ENCODE data around the gene LCN12. TPM values are rescaled to one million over a fixed set of nuclear protein-coding genes. Genes with fewer than 3 reads are reported as not detected.

LCN12 gene, protein sequence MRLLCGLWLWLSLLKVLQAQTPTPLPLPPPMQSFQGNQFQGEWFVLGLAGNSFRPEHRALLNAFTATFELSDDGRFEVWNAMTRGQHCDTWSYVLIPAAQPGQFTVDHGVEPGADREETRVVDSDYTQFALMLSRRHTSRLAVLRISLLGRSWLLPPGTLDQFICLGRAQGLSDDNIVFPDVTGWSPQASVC
- 1 to 10 TPM in 1 of 2 donors, under 1 TPM in 1; 0.71 to 1.6 TPM for total RNA-seq
- polyA plus RNA-seq = 1 to 10 TPM in 1 of 2 donors, not detected in 1; 3.3 TPM
- long read RNA-seq, donor 1 = 0 reads
- long read RNA-seq, donor 2 = 0 reads

DNA sequence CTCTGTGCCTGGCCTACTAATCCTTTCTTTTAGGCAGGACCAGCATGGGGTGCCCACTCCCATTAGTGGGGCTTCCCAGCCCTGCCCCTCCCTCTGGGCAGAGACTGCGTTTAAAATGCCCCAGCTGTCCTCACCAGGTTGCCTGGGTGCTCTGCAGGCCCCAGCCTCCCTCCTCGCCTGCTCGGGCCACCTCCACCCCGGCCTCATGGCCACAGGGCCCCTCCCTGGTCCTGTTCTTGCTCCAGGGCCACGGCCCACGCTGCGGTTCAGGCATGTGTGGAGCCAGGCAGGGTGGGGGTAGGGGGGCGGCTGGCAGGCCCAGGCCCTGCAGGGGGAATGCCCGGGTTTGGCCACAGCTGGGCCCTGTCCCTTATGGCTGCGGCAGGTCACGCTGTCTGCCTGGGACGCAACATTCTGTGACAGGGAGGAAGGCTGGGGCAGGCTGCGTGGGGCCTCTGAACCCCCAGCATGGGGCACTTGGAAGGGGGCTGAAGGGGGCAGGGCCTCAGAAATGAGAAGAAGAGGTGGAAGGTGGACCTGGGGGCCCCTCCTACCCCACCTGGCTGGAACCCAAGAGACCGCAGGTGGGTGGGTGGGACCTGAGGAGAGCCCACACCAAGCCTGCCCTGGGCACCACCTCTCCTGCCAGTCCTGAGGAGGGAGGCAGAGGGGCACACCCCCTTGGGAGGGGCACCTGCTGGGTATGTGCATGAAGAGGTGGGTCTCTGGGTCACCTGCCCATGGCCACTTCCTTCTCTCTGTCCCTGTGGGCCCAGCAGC lies at the start of gene LCN12:
LCN12 (plus strand) TSS at position 733 of the 780 bp plus-strand sequence. CDS start 55 bp downstream, outside the sequence.
- H3K9me3 ChIP-seq (ENCODE audit: control insufficient read depth, low read length) = no peaks in the 10 kb centered on the region
- 91% methylated on average over 14 of the region's 14 CpGs for WGBS, 2 donors
- DNase-seq = no peak
- no peaks in the 10 kb centered on the region for H3K27me3 ChIP-seq (ENCODE audit: control insufficient read depth in 1 of 2, insufficient read depth in 2 of 2, low read length in 1 of 2)
- H3K36me3 ChIP-seq (ENCODE audit: control insufficient read depth in 1 of 2, insufficient read depth in 2 of 2, low read length in 1 of 2) = no peaks in the 10 kb centered on the region
- H3K4me3 ChIP-seq (ENCODE audit: low read length in 2 of 2) = no peak within 1 kb of the TSS
- no peak within 1 kb of the TSS for H3K27ac ChIP-seq (ENCODE audit: low read depth in 1 of 2, low read length in 2 of 2)
- intact Hi-C loops (cut with DNase I) = loop anchor here in 1 of 2 donors (5.0 kb wide), 1 partner anchor 81 kb away; the partner anchor contains the start of gene FUT7
- no peaks in the 10 kb centered on the region for H3K4me1 ChIP-seq (ENCODE audit: control insufficient read depth in 1 of 2, insufficient read depth in 2 of 2, low read length in 2 of 2)
- ATAC-seq (ENCODE audit: low FRiP score) = no peak

DNA sequence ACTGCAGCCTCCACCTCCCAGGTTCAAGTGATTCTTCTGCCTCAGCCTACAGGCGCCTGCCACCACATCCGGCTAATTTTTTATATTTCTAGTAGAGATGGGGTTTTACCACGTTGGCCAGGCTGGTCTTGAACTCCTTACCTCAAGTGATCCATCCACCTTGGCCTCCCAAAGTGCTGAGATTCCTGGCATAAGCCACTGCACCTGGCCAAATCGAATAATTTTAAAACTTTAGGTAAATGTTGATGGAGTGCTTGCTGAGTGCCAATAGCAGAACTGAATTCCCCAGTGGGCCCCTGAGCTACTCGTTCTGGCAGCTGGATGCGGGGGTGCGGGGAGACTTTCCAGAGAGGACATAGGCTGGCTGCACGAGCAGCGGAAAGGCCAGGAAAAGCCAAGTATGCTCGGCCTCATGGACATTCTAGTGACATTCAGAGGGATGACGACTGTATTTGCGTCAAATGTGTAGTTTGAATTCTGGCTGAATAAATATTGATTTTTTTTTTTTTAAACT lies 49.0 kb upstream of the LCN12 start:
- Histone ChIP-seq H3K36me3 (ENCODE audit: control insufficient read depth in 1 of 2, insufficient read depth in 2 of 2, low read length in 1 of 2) (peaks cover 0 to 2% of the 10 kb centered on the region in 2 donors), H3K4me1 (ENCODE audit: control insufficient read depth in 1 of 2, insufficient read depth in 2 of 2, low read length in 2 of 2) (no peaks in the 10 kb centered on the region), H3K4me3 (ENCODE audit: low read length in 2 of 2) (no peak overlapping the region), H3K27ac (ENCODE audit: low read depth in 1 of 2, low read length in 2 of 2) (no peak overlapping the region), H3K9me3 (ENCODE audit: control insufficient read depth, low read length) (no peaks in the 10 kb centered on the region), H3K27me3 (ENCODE audit: control insufficient read depth in 1 of 2, insufficient read depth in 2 of 2, low read length in 1 of 2) (no peaks in the 10 kb centered on the region)
- ATAC-seq (ENCODE audit: low FRiP score) (peak; percentile 58), DNase-seq (peak in 1 of 2 donors; percentile 72)
- 21 to 42% methylated on average over 12 of the region's 12 CpGs for WGBS, 2 donors
- intact Hi-C loops (cut with DNase I) = no loop called here

DNA sequence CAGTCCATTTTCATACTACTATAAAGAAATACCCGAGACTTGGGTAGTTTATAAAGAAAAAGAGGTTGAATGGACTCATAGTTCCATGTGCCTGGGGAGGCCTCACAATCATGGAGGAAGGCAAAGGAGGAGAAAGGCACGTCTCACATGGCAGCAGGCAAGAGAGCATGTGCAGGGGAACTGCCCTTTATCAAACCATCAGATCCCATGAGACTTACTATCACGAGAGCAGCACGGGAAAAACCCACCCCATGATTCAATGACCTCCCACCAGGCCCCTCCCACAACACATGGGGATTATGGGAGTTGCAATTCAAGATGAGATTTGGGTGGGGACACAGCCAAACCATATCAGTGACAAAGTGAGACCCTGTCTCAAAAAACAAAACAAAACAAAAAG lies 45.8 kb upstream of the LCN12 start:
- no peak for DNase-seq
- 43 to 56% methylated on average over 4 of the region's 4 CpGs for WGBS, 2 donors
- intact Hi-C loops (cut with DNase I) = no loop called here
- Histone ChIP-seq H3K36me3 (ENCODE audit: control insufficient read depth in 1 of 2, insufficient read depth in 2 of 2, low read length in 1 of 2) (no peaks in the 10 kb centered on the region), H3K4me1 (ENCODE audit: control insufficient read depth in 1 of 2, insufficient read depth in 2 of 2, low read length in 2 of 2) (no peaks in the 10 kb centered on the region), H3K9me3 (ENCODE audit: control insufficient read depth, low read length) (no peaks in the 10 kb centered on the region), H3K27ac (ENCODE audit: low read depth in 1 of 2, low read length in 2 of 2) (no peak overlapping the region), H3K4me3 (ENCODE audit: low read length in 2 of 2) (no peak overlapping the region), H3K27me3 (ENCODE audit: control insufficient read depth in 1 of 2, insufficient read depth in 2 of 2, low read length in 1 of 2) (no peaks in the 10 kb centered on the region)
- no peak for ATAC-seq (ENCODE audit: low FRiP score)

DNA sequence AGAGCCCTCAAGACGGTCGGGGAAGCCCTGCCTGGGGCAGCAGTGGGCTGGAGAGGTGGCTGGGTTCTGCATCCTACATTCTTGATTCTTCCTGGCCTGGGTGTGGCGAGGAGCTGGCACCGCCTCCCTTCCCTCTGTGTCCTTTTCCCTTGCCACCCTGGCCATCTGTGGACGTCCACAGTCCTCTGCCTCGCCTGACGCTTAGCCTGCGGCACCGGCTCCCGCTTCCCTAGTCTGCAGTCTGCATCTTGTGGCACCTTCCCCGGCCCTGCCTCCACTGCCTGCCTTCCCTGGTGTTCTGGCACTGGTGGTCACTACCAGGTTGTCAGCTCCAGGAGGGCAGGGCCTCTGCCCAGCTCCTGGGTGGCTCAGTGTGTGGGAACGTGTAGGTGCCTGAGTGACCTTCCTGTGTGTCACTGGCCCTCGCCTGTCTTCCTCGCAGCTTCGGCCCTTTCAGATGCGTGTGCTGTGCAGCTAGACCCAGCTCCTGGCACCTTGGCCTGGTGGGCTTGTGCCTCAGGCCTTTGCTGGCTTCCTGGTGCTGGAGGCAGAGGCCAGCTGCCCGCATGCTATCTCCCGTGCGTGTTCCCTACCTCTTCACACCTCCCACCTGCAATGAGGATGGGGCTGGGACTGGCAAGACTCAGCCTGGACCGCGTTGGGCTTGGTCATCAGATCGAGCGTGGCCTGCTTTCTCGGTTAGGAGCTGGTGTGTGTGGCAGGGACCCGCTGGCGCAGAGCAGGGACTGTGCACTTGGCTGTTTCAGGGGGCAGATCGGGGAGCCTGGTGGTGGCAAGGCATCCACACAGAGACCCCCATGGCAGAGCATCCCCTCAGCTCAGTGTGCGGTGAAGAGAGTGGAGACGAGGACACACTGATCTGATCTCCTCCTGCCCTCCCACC lies 44.8 kb upstream of the LCN12 start:
- intact Hi-C loops (cut with DNase I) = no loop called here
- Histone ChIP-seq H3K27me3 (ENCODE audit: control insufficient read depth in 1 of 2, insufficient read depth in 2 of 2, low read length in 1 of 2) (no peaks in the 10 kb centered on the region), H3K4me1 (ENCODE audit: control insufficient read depth in 1 of 2, insufficient read depth in 2 of 2, low read length in 2 of 2) (no peaks in the 10 kb centered on the region), H3K36me3 (ENCODE audit: control insufficient read depth in 1 of 2, insufficient read depth in 2 of 2, low read length in 1 of 2) (no peaks in the 10 kb centered on the region), H3K4me3 (ENCODE audit: low read length in 2 of 2) (no peak overlapping the region), H3K9me3 (ENCODE audit: control insufficient read depth, low read length) (no peaks in the 10 kb centered on the region), H3K27ac (ENCODE audit: low read depth in 1 of 2, low read length in 2 of 2) (no peak overlapping the region)
- no peak for DNase-seq
- ATAC-seq (ENCODE audit: low FRiP score) = no peak
- WGBS, 2 donors = 94 to 95% methylated on average over 29 of the region's 29 CpGs

DNA sequence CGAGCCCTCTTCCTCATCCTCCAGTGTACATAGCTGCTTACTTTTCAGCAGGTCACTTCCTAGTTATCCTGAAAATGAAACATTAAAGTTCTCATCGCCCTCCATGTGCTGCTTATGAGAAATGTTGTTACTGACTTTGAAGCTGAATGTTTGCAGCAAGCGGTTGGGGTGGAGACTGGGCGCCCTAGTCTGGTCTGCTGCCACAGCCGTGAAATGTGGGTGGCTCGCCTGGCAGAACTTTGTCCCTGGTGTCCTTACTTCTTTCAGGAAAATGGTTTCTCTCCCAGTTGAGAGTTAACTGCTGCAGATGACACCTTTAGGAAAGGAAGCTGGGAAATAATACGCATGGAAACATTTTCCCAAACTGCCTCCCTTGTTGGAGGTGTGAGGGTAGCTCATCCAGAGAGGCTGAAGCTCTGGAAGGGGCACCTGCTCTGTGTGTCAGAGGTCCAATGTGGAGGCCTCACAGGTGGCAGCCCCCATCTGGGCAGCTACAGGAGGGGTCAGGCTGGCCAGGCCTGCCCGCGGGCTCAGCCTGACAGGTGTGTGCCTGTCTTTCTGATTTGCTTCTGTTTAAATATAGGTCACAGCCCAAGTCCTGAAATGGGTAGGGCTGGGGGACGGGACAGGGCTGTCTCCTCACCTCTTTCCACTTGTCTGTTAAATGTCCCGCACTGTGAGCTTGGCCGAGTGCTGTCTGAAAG lies 41.7 kb upstream of the LCN12 start:
- Histone ChIP-seq H3K9me3 (ENCODE audit: control insufficient read depth, low read length) (no peaks in the 10 kb centered on the region), H3K27ac (ENCODE audit: low read depth in 1 of 2, low read length in 2 of 2) (no peak overlapping the region), H3K36me3 (ENCODE audit: control insufficient read depth in 1 of 2, insufficient read depth in 2 of 2, low read length in 1 of 2) (no peaks in the 10 kb centered on the region), H3K4me3 (ENCODE audit: low read length in 2 of 2) (no peak overlapping the region), H3K4me1 (ENCODE audit: control insufficient read depth in 1 of 2, insufficient read depth in 2 of 2, low read length in 2 of 2) (no peaks in the 10 kb centered on the region), H3K27me3 (ENCODE audit: control insufficient read depth in 1 of 2, insufficient read depth in 2 of 2, low read length in 1 of 2) (no peaks in the 10 kb centered on the region)
- WGBS, 2 donors = 92 to 93% methylated on average over 12 of the region's 12 CpGs
- ATAC-seq (ENCODE audit: low FRiP score) (no peak), DNase-seq (no peak)
- intact Hi-C loops (cut with DNase I) = no loop called here

DNA sequence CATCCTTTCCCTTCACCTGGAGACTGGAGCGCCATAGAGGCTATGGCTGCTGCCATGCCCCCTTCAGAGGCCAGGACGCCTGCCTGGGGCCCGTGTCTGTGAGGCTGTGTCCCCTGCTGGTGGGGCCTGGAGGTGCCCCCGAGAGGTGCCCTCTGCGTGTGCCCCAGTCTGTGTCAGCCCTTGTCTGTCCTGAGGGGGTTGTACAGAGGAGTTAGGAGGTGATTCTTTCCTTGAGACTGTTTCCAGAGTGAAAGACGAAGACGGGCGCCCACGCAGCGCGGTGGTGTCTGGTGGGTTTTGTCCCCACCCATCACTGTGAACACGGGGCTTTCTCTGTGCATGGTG lies 41.2 kb upstream of the LCN12 start:
- Histone ChIP-seq H3K4me3 (ENCODE audit: low read length in 2 of 2) (no peak overlapping the region), H3K27me3 (ENCODE audit: control insufficient read depth in 1 of 2, insufficient read depth in 2 of 2, low read length in 1 of 2) (no peaks in the 10 kb centered on the region), H3K36me3 (ENCODE audit: control insufficient read depth in 1 of 2, insufficient read depth in 2 of 2, low read length in 1 of 2) (no peaks in the 10 kb centered on the region), H3K9me3 (ENCODE audit: control insufficient read depth, low read length) (no peaks in the 10 kb centered on the region), H3K27ac (ENCODE audit: low read depth in 1 of 2, low read length in 2 of 2) (no peak overlapping the region), H3K4me1 (ENCODE audit: control insufficient read depth in 1 of 2, insufficient read depth in 2 of 2, low read length in 2 of 2) (no peaks in the 10 kb centered on the region)
- intact Hi-C loops (cut with DNase I) = no loop called here
- ATAC-seq (ENCODE audit: low FRiP score) (no peak), DNase-seq (no peak)
- 90 to 91% methylated on average over 12 of the region's 12 CpGs for WGBS, 2 donors

DNA sequence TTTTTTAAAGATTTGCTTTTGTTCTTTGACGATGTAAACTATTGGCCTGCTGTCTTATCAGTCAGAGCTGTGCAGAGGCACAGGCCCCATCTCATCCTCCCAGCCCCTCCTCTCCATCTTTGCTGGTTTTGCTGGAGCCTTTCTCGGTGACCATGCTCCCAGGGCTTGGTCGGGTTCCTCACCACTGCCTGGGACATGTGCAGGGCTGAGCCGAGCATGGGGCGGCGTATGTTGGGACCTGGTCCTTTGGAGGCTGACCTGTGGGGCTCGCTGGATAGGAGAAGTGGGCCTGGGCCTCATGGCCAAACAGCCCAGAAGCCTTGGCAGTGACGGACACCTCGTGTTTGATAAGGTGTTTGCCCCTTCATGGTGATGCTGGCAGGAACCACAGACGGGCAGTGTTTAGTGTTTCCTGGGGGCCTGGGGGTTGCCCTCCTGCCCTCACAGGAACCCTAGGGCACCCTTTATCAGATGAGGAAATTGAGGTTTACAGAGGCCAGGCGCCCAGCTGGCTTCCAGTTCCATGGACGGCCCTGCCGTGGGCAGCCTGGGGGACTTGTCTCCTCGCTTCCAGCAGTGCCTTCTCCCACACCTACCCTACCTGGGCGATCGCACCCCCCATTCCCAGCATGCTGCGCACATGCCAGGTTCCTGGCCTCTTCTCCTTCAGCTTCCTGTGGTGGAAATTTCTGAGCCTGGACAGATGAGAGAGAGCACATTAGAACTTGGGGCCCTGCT lies 38.2 kb upstream of the LCN12 start:
- no peak for DNase-seq
- no peaks in the 10 kb centered on the region for H3K27me3 ChIP-seq (ENCODE audit: control insufficient read depth in 1 of 2, insufficient read depth in 2 of 2, low read length in 1 of 2)
- H3K4me3 ChIP-seq (ENCODE audit: low read length in 2 of 2) = no peak overlapping the region
- H3K27ac ChIP-seq (ENCODE audit: low read depth in 1 of 2, low read length in 2 of 2) = no peak overlapping the region
- H3K36me3 ChIP-seq (ENCODE audit: control insufficient read depth in 1 of 2, insufficient read depth in 2 of 2, low read length in 1 of 2) = peaks cover 0 to 2% of the 10 kb centered on the region in 2 donors
- 89% methylated on average over 17 of the region's 17 CpGs for WGBS, 2 donors
- no peak for ATAC-seq (ENCODE audit: low FRiP score)
- intact Hi-C loops (cut with DNase I) = no loop called here
- no peaks in the 10 kb centered on the region for H3K9me3 ChIP-seq (ENCODE audit: control insufficient read depth, low read length)
- H3K4me1 ChIP-seq (ENCODE audit: control insufficient read depth in 1 of 2, insufficient read depth in 2 of 2, low read length in 2 of 2) = no peaks in the 10 kb centered on the region

Data from aorta (tissue), 5 donors.